Measurements from ENCODE around the gene GPC6. TPM values are rescaled to one million over a fixed set of nuclear protein-coding genes. Genes with fewer than 3 reads are reported as not detected.

Gene GPC6
- total RNA-seq, 2 experiments from 2014 or later: not detected

GRCh38 chr13:93984876-93985275 is 758.3 kb downstream of the GPC6 start:
- no peaks in the 10 kb centered on the region for H3K4me1 Mint-ChIP-seq (ENCODE audit: low read depth)
- POLR2A ChIA-PET: no interaction called here
- H3K27ac Mint-ChIP-seq: no peak overlapping the region

GRCh38 chr13:93987458-93987857 is 760.9 kb downstream of the GPC6 start:
- no peak overlapping the region for H3K4me3 Mint-ChIP-seq
- ChIA-PET CTCF (no interaction called here), POLR2A (no interaction called here)
- H3K27me3 Mint-ChIP-seq: peaks cover 2% of the 10 kb centered on the region
- intact Hi-C loops (cut with micrococcal nuclease): no loop called here
- H3K36me3 Mint-ChIP-seq: no peaks in the 10 kb centered on the region
- no peaks in the 10 kb centered on the region for H3K9me3 Mint-ChIP-seq
- no peak overlapping the region for H3K27ac Mint-ChIP-seq
- DNase-seq: no peak
- H3K4me1 Mint-ChIP-seq (ENCODE audit: low read depth): no peaks in the 10 kb centered on the region

More at GRCh38 chr13:93984876-93985275, 758.3 kb downstream of the GPC6 start:
- Mint-ChIP-seq H3K27me3 (peaks cover 2% of the 10 kb centered on the region), H3K36me3 (no peaks in the 10 kb centered on the region), H3K9me3 (no peaks in the 10 kb centered on the region), H3K4me3 (no peak overlapping the region)
- CTCF ChIA-PET: no interaction called here
- intact Hi-C loops (cut with micrococcal nuclease): no loop called here
- no peak for DNase-seq

GRCh38 chr13:93991569-93991968 is 765.0 kb downstream of the GPC6 start:
- Mint-ChIP-seq H3K27ac (no peak overlapping the region), H3K4me3 (no peak overlapping the region), H3K4me1 (ENCODE audit: low read depth) (no peaks in the 10 kb centered on the region), H3K27me3 (peaks cover 2% of the 10 kb centered on the region), H3K36me3 (no peaks in the 10 kb centered on the region), H3K9me3 (no peaks in the 10 kb centered on the region)
- DNase-seq: no peak
- POLR2A ChIA-PET: no interaction called here
- CTCF ChIA-PET: no interaction called here
- intact Hi-C loops (cut with micrococcal nuclease): no loop called here

GRCh38 chr13:93996481-93996880 is 769.9 kb downstream of the GPC6 start:
- ChIA-PET CTCF (no interaction called here), POLR2A (no interaction called here)
- H3K36me3 Mint-ChIP-seq: no peaks in the 10 kb centered on the region
- H3K27ac Mint-ChIP-seq: no peak overlapping the region
- peaks cover 2% of the 10 kb centered on the region for H3K27me3 Mint-ChIP-seq
- H3K4me3 Mint-ChIP-seq: no peak overlapping the region
- no peaks in the 10 kb centered on the region for H3K9me3 Mint-ChIP-seq
- DNase-seq: no peak
- intact Hi-C loops (cut with micrococcal nuclease): no loop called here
- no peaks in the 10 kb centered on the region for H3K4me1 Mint-ChIP-seq (ENCODE audit: low read depth)

- H3K4me3 Mint-ChIP-seq: no peak overlapping the region
- H3K9me3 Mint-ChIP-seq: no peaks in the 10 kb centered on the region
- CTCF ChIA-PET: no interaction called here
- POLR2A ChIA-PET: no interaction called here
- intact Hi-C loops (cut with micrococcal nuclease): no loop called here
- DNase-seq: no peak
- H3K4me1 Mint-ChIP-seq (ENCODE audit: low read depth): no peaks in the 10 kb centered on the region
- no peaks in the 10 kb centered on the region for H3K36me3 Mint-ChIP-seq
- H3K27me3 Mint-ChIP-seq: peaks cover 5% of the 10 kb centered on the region
- H3K27ac Mint-ChIP-seq: no peak overlapping the region
Observed at GRCh38 chr13:94006296-94006695, 779.7 kb downstream of the GPC6 start.

- intact Hi-C loops (cut with micrococcal nuclease): no loop called here
- CTCF ChIA-PET: no interaction called here
Observed at GRCh38 chr13:94007072-94007471, 780.5 kb downstream of the GPC6 start.

GRCh38 chr13:94009701-94010100 is 783.1 kb downstream of the GPC6 start:
- H3K27ac Mint-ChIP-seq: no peak overlapping the region
- no peak overlapping the region for H3K4me3 Mint-ChIP-seq
- ChIA-PET POLR2A (no interaction called here), CTCF (no interaction called here)
- peaks cover 5% of the 10 kb centered on the region for H3K27me3 Mint-ChIP-seq
- H3K4me1 Mint-ChIP-seq (ENCODE audit: low read depth): no peaks in the 10 kb centered on the region
- H3K36me3 Mint-ChIP-seq: no peaks in the 10 kb centered on the region
- H3K9me3 Mint-ChIP-seq: no peaks in the 10 kb centered on the region
- intact Hi-C loops (cut with micrococcal nuclease): no loop called here
- no peak for DNase-seq

More at GRCh38 chr13:94007072-94007471, 780.5 kb downstream of the GPC6 start:
- Mint-ChIP-seq H3K9me3 (no peaks in the 10 kb centered on the region), H3K4me1 (ENCODE audit: low read depth) (no peaks in the 10 kb centered on the region), H3K36me3 (no peaks in the 10 kb centered on the region), H3K27me3 (peaks cover 5% of the 10 kb centered on the region), H3K4me3 (no peak overlapping the region), H3K27ac (no peak overlapping the region)
- no peak for DNase-seq
- POLR2A ChIA-PET: no interaction called here

- no peaks in the 10 kb centered on the region for H3K36me3 Mint-ChIP-seq
- no peaks in the 10 kb centered on the region for H3K4me1 Mint-ChIP-seq (ENCODE audit: low read depth)
- H3K9me3 Mint-ChIP-seq: no peaks in the 10 kb centered on the region
- H3K27me3 Mint-ChIP-seq: no peaks in the 10 kb centered on the region
- ChIA-PET POLR2A (no interaction called here), CTCF (no interaction called here)
- no peak for DNase-seq
- H3K27ac Mint-ChIP-seq: no peak overlapping the region
- intact Hi-C loops (cut with micrococcal nuclease): no loop called here
- no peak overlapping the region for H3K4me3 Mint-ChIP-seq
Observed at GRCh38 chr13:94014461-94014860, 787.9 kb downstream of the GPC6 start.

- peaks cover 3% of the 10 kb centered on the region for H3K27me3 Mint-ChIP-seq
- no peak for DNase-seq
- ChIA-PET CTCF (no interaction called here), POLR2A (no interaction called here)
- H3K4me3 Mint-ChIP-seq: no peak overlapping the region
- no peaks in the 10 kb centered on the region for H3K36me3 Mint-ChIP-seq
- H3K4me1 Mint-ChIP-seq (ENCODE audit: low read depth): no peaks in the 10 kb centered on the region
- intact Hi-C loops (cut with micrococcal nuclease): no loop called here
- H3K9me3 Mint-ChIP-seq: no peaks in the 10 kb centered on the region
- H3K27ac Mint-ChIP-seq: no peak overlapping the region
Observed at GRCh38 chr13:94020426-94020825, 793.8 kb downstream of the GPC6 start.

GRCh38 chr13:94020833-94021232 is 794.2 kb downstream of the GPC6 start:
- H3K27ac Mint-ChIP-seq: no peak overlapping the region
- intact Hi-C loops (cut with micrococcal nuclease): no loop called here
- H3K9me3 Mint-ChIP-seq: no peaks in the 10 kb centered on the region
- peaks cover 3% of the 10 kb centered on the region for H3K27me3 Mint-ChIP-seq
- H3K4me3 Mint-ChIP-seq: no peak overlapping the region
- CTCF ChIA-PET: no interaction called here
- no peaks in the 10 kb centered on the region for H3K4me1 Mint-ChIP-seq (ENCODE audit: low read depth)
- no peak for DNase-seq
- POLR2A ChIA-PET: no interaction called here
- H3K36me3 Mint-ChIP-seq: no peaks in the 10 kb centered on the region

- Mint-ChIP-seq H3K36me3 (no peaks in the 10 kb centered on the region), H3K27me3 (peaks cover 1% of the 10 kb centered on the region), H3K4me3 (no peak overlapping the region), H3K4me1 (ENCODE audit: low read depth) (no peaks in the 10 kb centered on the region), H3K27ac (no peak overlapping the region), H3K9me3 (no peaks in the 10 kb centered on the region)
- intact Hi-C loops (cut with micrococcal nuclease): no loop called here
- POLR2A ChIA-PET: no interaction called here
- no peak for DNase-seq
- CTCF ChIA-PET: no interaction called here
Observed at GRCh38 chr13:94028234-94028633, 801.6 kb downstream of the GPC6 start.

- POLR2A ChIA-PET: no interaction called here
Observed at GRCh38 chr13:94028650-94029049, 802.0 kb downstream of the GPC6 start.

GRCh38 chr13:94030415-94031119 is 804.0 kb downstream of the GPC6 start:
- Mint-ChIP-seq H3K27me3 (peaks cover 2% of the 10 kb centered on the region), H3K36me3 (no peaks in the 10 kb centered on the region), H3K27ac (no peak overlapping the region), H3K9me3 (no peaks in the 10 kb centered on the region), H3K4me1 (ENCODE audit: low read depth) (no peaks in the 10 kb centered on the region), H3K4me3 (no peak overlapping the region)
- ChIA-PET POLR2A (no interaction called here), CTCF (no interaction called here)
- intact Hi-C loops (cut with micrococcal nuclease): no loop called here
- DNase-seq: no peak

More at GRCh38 chr13:94028650-94029049, 802.0 kb downstream of the GPC6 start:
- CTCF ChIA-PET: no interaction called here
- intact Hi-C loops (cut with micrococcal nuclease): no loop called here
- H3K27me3 Mint-ChIP-seq: peaks cover 1% of the 10 kb centered on the region
- no peaks in the 10 kb centered on the region for H3K4me1 Mint-ChIP-seq (ENCODE audit: low read depth)
- no peak for DNase-seq
- H3K9me3 Mint-ChIP-seq: no peaks in the 10 kb centered on the region
- no peak overlapping the region for H3K27ac Mint-ChIP-seq
- H3K36me3 Mint-ChIP-seq: no peaks in the 10 kb centered on the region
- H3K4me3 Mint-ChIP-seq: no peak overlapping the region
